GM23338 (cell line): ENCODE data around the gene LRIF1. TPM values are rescaled to one million over a fixed set of nuclear protein-coding genes. Genes with fewer than 3 reads are reported as not detected.

ENCODE experiments used
- ATAC-seq: fragments of 200-7000 bp; cut with Tn5 transposase; 3 replicates; pipeline ENCODE4 v1.9.1; 2020
- DNase-seq: peaks from one replicate; pipeline ENCODE4 v3.0.0-alpha.2; 2015; ENCODE audit warnings: low spot score
- H2AFZ ChIP-seq: fragments of 200-600 bp; sonication (generic); 2 replicates; pipeline ENCODE4 v1.8.0; 2016; ENCODE audit warnings: antibody characterized with exemption, mild to moderate bottlenecking, moderate library complexity
- H3F3A ChIP-seq: fragments of 200-600 bp; sonication (generic); replicated peaks from 2 replicates; pipeline ENCODE4 v1.8.0; 2017; ENCODE audit warnings: antibody characterized with exemption, mixed run types, low read depth
- H3K27ac ChIP-seq: fragments of 200-600 bp; sonication (generic); 2 replicates; pipeline ENCODE4 v1.6.1; 2016; ENCODE audit warnings: low read depth
- H3K27me3 ChIP-seq: fragments of 200-600 bp; sonication (generic); 2 replicates; pipeline ENCODE4 v1.8.0; 2016; ENCODE audit warnings: mild to moderate bottlenecking, mixed run types, moderate library complexity; ENCODE audit not compliant: insufficient read depth
- H3K36me3 ChIP-seq: fragments of 200-600 bp; sonication (generic); 2 replicates; pipeline ENCODE4 v1.8.0; 2016; ENCODE audit warnings: mild to moderate bottlenecking; ENCODE audit not compliant: insufficient read depth
- H3K4me1 ChIP-seq: fragments of 200-600 bp; sonication (generic); 2 replicates; pipeline ENCODE4 v1.8.0; 2016; ENCODE audit warnings: mild to moderate bottlenecking, moderate library complexity; ENCODE audit not compliant: insufficient read depth
- H3K4me2 ChIP-seq: fragments of 200-600 bp; sonication (generic); 2 replicates; pipeline ENCODE4 v1.7.1; 2017; ENCODE audit warnings: mixed run types
- H3K4me3 ChIP-seq: fragments of 200-600 bp; sonication (generic); 2 replicates; pipeline ENCODE4 v1.6.1; 2016; ENCODE audit warnings: mixed run types
- H3K79me2 ChIP-seq: fragments of 200-600 bp; sonication (generic); replicated peaks from 2 replicates; pipeline ENCODE4 v1.8.0; 2017; ENCODE audit warnings: mild to moderate bottlenecking; ENCODE audit not compliant: insufficient read depth
- H3K9me2 ChIP-seq: fragments of 200-600 bp; sonication (generic); 2 replicates; pipeline ENCODE4 v1.8.0; 2017; ENCODE audit not compliant: insufficient read depth
- H4K20me1 ChIP-seq: fragments of 200-600 bp; sonication (generic); replicated peaks from 2 replicates; pipeline ENCODE4 v1.8.0; 2017; ENCODE audit warnings: mild to moderate bottlenecking; ENCODE audit not compliant: insufficient read depth
- H3K27ac Mint-ChIP-seq: 2 replicates; pipeline ENCODE4 v1.8.0; 2020; ENCODE audit warnings: inconsistent platforms, mild to moderate bottlenecking, moderate library complexity, mixed read lengths
- H3K27me3 Mint-ChIP-seq: 3 replicates; pipeline ENCODE4 v1.8.0; 2022; ENCODE audit warnings: low read depth, mild to moderate bottlenecking, moderate library complexity, mixed read lengths, inconsistent platforms; ENCODE audit not compliant: insufficient read depth, poor library complexity
- H3K36me3 Mint-ChIP-seq: 3 replicates; pipeline ENCODE4 v1.8.0; 2021; ENCODE audit warnings: low read depth, mild to moderate bottlenecking, inconsistent platforms, moderate library complexity, mixed read lengths
- H3K4me1 Mint-ChIP-seq: 3 replicates; pipeline ENCODE4 v1.8.0; 2020; ENCODE audit warnings: mild to moderate bottlenecking, inconsistent platforms, mixed read lengths
- H3K4me3 Mint-ChIP-seq: 3 replicates; pipeline ENCODE4 v1.8.0; 2021; ENCODE audit warnings: moderate library complexity, mild to moderate bottlenecking, inconsistent platforms, mixed read lengths
- H3K9me3 Mint-ChIP-seq: 3 replicates; pipeline ENCODE4 v1.8.0; 2020; ENCODE audit warnings: moderate library complexity, mild to moderate bottlenecking, inconsistent platforms, mixed read lengths
- CREB1 ChIP-seq: fragments of 250-450 bp; sonication (Bioruptor Pico); IDR thresholded peaks from 2 replicates; pipeline ENCODE4 v1.5.0; 2020; ENCODE audit warnings: low read depth, mild to moderate bottlenecking, moderate library complexity
- ETS1 ChIP-seq: IDR thresholded peaks from 2 replicates; pipeline ENCODE4 v1.6.1; 2016; ENCODE audit warnings: antibody characterized with exemption
- JUNB ChIP-seq: IDR thresholded peaks from one replicate; pipeline ENCODE4 v1.6.1; 2016; ENCODE audit warnings: antibody characterized with exemption; ENCODE audit not compliant: unreplicated experiment
- NANOG ChIP-seq: IDR thresholded peaks from 2 replicates; pipeline ENCODE4 v1.6.1; 2016; ENCODE audit warnings: antibody characterized with exemption, borderline replicate concordance
- POLR2AphosphoS5 ChIP-seq: IDR thresholded peaks from 2 replicates; pipeline ENCODE4 v1.6.1; 2016; ENCODE audit warnings: antibody characterized with exemption, low read depth
- ZNF114 ChIP-seq: fragments of 250-450 bp; sonication (Bioruptor Pico); IDR thresholded peaks from 2 replicates; pipeline ENCODE4 v1.5.0; 2020; ENCODE audit warnings: mild to moderate bottlenecking, moderate library complexity
- ZNF331 ChIP-seq: fragments of 250-450 bp; sonication (Bioruptor Pico); IDR thresholded peaks from 2 replicates; pipeline ENCODE4 v1.5.0; 2020; ENCODE audit warnings: low read depth, mild to moderate bottlenecking, moderate library complexity
- long read RNA-seq: library from polyadenylated mRNA; unstranded; transcript quantifications from one replicate; pipeline ENCODE4 v2.0.0, GENCODE V29; 2020; ENCODE audit not compliant: unreplicated experiment
- polyA plus RNA-seq: library from polyadenylated mRNA; unstranded; fragments of >200 nt; fragmentation: Nextera tagmentation; extraction: Ambion mirVana; gene quantifications from 2 replicates; pipeline ENCODE4 v1.2.1, GENCODE V29; 2016
- total RNA-seq: library from RNA; depleted of rRNA; stranded (reverse); fragments of >200 nt; shearing (Covaris generic); gene quantifications from 2 replicates; pipeline ENCODE4 v1.2.3, GENCODE V29; 2014; rRNA removed
- TF ChIP-seq, protein P1 (sequence below), 2 experiments: fragments of 200-600 bp in 1 of 2; sonication (generic) in 1 of 2; conservative IDR thresholded peaks; 2 replicates each; pipeline versions ENCODE4 v1.5.1 to v1.6.1; 2016 to 2017; ENCODE audit warnings: antibody characterized with exemption in 2 of 2, low read depth in 2 of 2, mild to moderate bottlenecking in 2 of 2, moderate library complexity in 1 of 2

The LRIF1 gene, protein sequence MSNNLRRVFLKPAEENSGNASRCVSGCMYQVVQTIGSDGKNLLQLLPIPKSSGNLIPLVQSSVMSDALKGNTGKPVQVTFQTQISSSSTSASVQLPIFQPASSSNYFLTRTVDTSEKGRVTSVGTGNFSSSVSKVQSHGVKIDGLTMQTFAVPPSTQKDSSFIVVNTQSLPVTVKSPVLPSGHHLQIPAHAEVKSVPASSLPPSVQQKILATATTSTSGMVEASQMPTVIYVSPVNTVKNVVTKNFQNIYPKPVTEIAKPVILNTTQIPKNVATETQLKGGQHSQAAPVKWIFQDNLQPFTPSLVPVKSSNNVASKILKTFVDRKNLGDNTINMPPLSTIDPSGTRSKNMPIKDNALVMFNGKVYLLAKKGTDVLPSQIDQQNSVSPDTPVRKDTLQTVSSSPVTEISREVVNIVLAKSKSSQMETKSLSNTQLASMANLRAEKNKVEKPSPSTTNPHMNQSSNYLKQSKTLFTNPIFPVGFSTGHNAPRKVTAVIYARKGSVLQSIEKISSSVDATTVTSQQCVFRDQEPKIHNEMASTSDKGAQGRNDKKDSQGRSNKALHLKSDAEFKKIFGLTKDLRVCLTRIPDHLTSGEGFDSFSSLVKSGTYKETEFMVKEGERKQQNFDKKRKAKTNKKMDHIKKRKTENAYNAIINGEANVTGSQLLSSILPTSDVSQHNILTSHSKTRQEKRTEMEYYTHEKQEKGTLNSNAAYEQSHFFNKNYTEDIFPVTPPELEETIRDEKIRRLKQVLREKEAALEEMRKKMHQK
- total RNA-seq: 31.5 and 32.6 TPM in 2 replicates
- polyA plus RNA-seq: 36.2 and 37.9 TPM in 2 replicates
- long read RNA-seq, transcript LRIF1-202 (3 exons, 1,796 nt): major isoform, 9 of 22 reads
- long read RNA-seq, partial matches to known transcripts: 8 of 22 reads
- long read RNA-seq, other reads (novel, unspliced or antisense): 5 of 22 reads

DNA sequence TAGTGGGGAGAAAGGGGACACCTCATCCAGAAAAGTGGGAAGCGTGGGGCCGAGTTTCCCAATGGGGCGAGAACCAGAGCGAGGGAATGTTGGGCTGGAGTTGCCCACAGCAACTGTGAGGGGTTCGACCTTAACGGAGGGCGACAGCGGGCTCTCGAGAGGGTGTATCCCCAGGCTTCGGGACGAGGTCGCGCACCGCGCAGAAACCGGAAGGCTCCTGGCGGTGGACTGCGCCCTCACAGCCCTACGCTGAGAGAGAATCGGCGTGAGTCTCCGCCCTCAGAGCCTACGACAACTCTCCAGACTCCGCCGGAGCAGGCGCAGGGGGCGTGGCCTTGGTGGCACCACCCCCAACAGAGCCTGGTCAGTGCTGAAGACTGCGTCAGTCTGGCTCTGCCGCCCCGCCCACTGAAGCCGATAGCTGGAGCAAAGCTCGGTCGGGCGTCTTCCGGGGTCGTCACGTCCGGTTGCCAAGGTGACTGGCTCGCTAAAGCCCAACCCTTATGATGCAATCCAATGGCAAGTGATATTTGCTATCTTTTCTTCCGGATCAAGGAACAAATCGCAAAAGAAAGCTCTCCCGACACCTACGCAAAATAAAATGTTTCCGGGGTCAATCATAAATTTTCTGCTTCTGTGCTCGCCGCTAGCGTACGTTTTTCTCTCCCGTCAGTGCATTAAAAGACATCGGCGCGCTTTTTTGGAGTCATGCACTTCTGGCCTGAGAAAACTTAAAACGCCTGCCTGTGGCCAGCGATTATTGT lies at the start of gene LRIF1:
Gene LRIF1, minus strand, starts transcription at position 232 of the 764 bp plus-strand sequence. CDS start 234 bp downstream, outside the sequence.
- peaks cover 16% of the 10 kb centered on the region for H3K27me3 Mint-ChIP-seq
- peaks cover 6% of the 10 kb centered on the region; the same call in 1 of the 2 replicates for H4K20me1 ChIP-seq
- peak within 1 kb of the TSS; percentile 76 for H3K4me3 ChIP-seq
- H3K4me3 Mint-ChIP-seq: peak within 1 kb of the TSS; percentile 89
- H3K9me3 Mint-ChIP-seq: peaks cover 32% of the 10 kb centered on the region
- H3K36me3 ChIP-seq: no peaks in the 10 kb centered on the region
- ATAC-seq (peak; percentile 98), DNase-seq (peak; percentile 100)
- peak within 1 kb of the TSS; percentile 96 for H3K27ac Mint-ChIP-seq
- peaks cover 10% of the 10 kb centered on the region for H3K27me3 ChIP-seq
- H3F3A ChIP-seq: no peaks in the 10 kb centered on the region
- peak within 1 kb of the TSS; percentile 30; the same call in 1 of the 2 replicates for H2AFZ ChIP-seq
- peak within 1 kb of the TSS; percentile 73 for H3K4me2 ChIP-seq
- H3K4me1 Mint-ChIP-seq: peaks cover 19% of the 10 kb centered on the region; the same call in 2 of the 3 replicates
- TF ChIP-seq JUNB (no peak), CREB1 (CRISPR knock-in tag) (peak; percentile 93), ETS1 (peak; percentile 22), POLR2AphosphoS5 (peak; percentile 91), ZNF331 (CRISPR knock-in tag) (no peak), ZNF114 (no peak)
- TF ChIP-seq, protein P1, sequence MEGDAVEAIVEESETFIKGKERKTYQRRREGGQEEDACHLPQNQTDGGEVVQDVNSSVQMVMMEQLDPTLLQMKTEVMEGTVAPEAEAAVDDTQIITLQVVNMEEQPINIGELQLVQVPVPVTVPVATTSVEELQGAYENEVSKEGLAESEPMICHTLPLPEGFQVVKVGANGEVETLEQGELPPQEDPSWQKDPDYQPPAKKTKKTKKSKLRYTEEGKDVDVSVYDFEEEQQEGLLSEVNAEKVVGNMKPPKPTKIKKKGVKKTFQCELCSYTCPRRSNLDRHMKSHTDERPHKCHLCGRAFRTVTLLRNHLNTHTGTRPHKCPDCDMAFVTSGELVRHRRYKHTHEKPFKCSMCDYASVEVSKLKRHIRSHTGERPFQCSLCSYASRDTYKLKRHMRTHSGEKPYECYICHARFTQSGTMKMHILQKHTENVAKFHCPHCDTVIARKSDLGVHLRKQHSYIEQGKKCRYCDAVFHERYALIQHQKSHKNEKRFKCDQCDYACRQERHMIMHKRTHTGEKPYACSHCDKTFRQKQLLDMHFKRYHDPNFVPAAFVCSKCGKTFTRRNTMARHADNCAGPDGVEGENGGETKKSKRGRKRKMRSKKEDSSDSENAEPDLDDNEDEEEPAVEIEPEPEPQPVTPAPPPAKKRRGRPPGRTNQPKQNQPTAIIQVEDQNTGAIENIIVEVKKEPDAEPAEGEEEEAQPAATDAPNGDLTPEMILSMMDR (conservative IDR thresholded peaks at IDR 0.05; ENCODE audit: low read depth in 2 of 2): peak in 1 of 2 experiments; percentile 34; a peak in 2 of 4 replicates
- H3K36me3 Mint-ChIP-seq: peaks cover 17% of the 10 kb centered on the region
- peaks cover 17% of the 10 kb centered on the region for H3K4me1 ChIP-seq
- H3K9me2 ChIP-seq: peaks cover 14% of the 10 kb centered on the region; the same call in 1 of the 2 replicates
- H3K27ac ChIP-seq: peak within 1 kb of the TSS; percentile 97
- H3K79me2 ChIP-seq: peaks cover 39% of the 10 kb centered on the region

GRCh38 chr1:111008031-111008430 lies 44.3 kb upstream of the LRIF1 start:
- Mint-ChIP-seq H3K27ac (no peak overlapping the region), H3K27me3 (peaks cover 3% of the 10 kb centered on the region), H3K4me1 (no peaks in the 10 kb centered on the region), H3K4me3 (no peak overlapping the region), H3K36me3 (peaks cover 3% of the 10 kb centered on the region; the same call in 1 of the 3 replicates), H3K9me3 (peaks cover 77% of the 10 kb centered on the region)
- no peaks in the 10 kb centered on the region for H3K79me2 ChIP-seq
- no peaks in the 10 kb centered on the region for H3K27me3 ChIP-seq
- no peak overlapping the region for H3K4me3 ChIP-seq
- DNase-seq: no peak
- no peak overlapping the region for H3K27ac ChIP-seq
- no peaks in the 10 kb centered on the region for H3K9me2 ChIP-seq
- H2AFZ ChIP-seq: no peak overlapping the region
- no peaks in the 10 kb centered on the region for H3K36me3 ChIP-seq
- H3K4me1 ChIP-seq: no peaks in the 10 kb centered on the region
- ATAC-seq: no peak
- H3K4me2 ChIP-seq: no peak overlapping the region
- no peaks in the 10 kb centered on the region for H4K20me1 ChIP-seq
- H3F3A ChIP-seq: no peaks in the 10 kb centered on the region
- TF ChIP-seq JUNB (no peak), POLR2AphosphoS5 (no peak), NANOG (no peak)
